Endothelial cell of umbilical vein (primary cell): Measurements from ENCODE around the gene ARHGEF39. TPM values are rescaled to one million over a fixed set of nuclear protein-coding genes. Genes with fewer than 3 reads are reported as not detected.

ENCODE experiments used
- BruUV-seq: library from RNA; stranded (reverse); fragments of 400-500 nt; replicated peaks from 2 replicates; lab custom pipeline; 2021; lab: Mats Ljungman, UMichigan
- CTCF ChIA-PET: fragments of 300-600, 350-600 bp; sonication (Branson Sonifier 250); formaldehyde crosslinking; loops from one replicate; lab custom pipeline; 2021; ENCODE audit warnings: antibody characterized with exemption, inconsistent platforms; lab: Charles Lee
- POLR2A ChIA-PET: fragments of 300-600, 350-600 bp; sonication (Branson Sonifier 250); formaldehyde crosslinking; loops from one replicate; lab custom pipeline; 2021; ENCODE audit warnings: antibody characterized with exemption, inconsistent platforms; lab: Charles Lee
- DNase-seq: peaks from one replicate; pipeline ENCODE4 v3.0.0-alpha.2; 2011; ENCODE audit warnings: low read depth, low spot score
- FAIRE-seq: peaks from 2 replicates; lab custom pipeline; 2011; peaks lifted over from hg19 to GRCh38; lab: Jason Lieb, UNC
- H2AFZ ChIP-seq: 2 replicates; pipeline ENCODE4 v1.6.0; 2012; ENCODE audit warnings: low read depth, low read length, control low read depth, inconsistent platforms
- H3K27ac ChIP-seq: 2 replicates; pipeline ENCODE4 v1.5.1; 2011; ENCODE audit warnings: low read depth, mild to moderate bottlenecking, control low read depth, low read length, moderate library complexity; ENCODE audit not compliant: insufficient read depth
- H3K27me3 ChIP-seq, 2 experiments: 2 replicates each; pipeline versions ENCODE4 v1.6.0 to v1.6.1; 2011; ENCODE audit warnings: low read length in 2 of 2, mixed read lengths in 1 of 2; ENCODE audit not compliant: control insufficient read depth in 2 of 2, insufficient read depth in 2 of 2
- H3K36me3 ChIP-seq, 2 experiments: 2 replicates in 1 of 2; 3 replicates in 1 of 2; pipeline ENCODE4 v1.5.1; 2011; ENCODE audit warnings: low read length in 2 of 2, mild to moderate bottlenecking in 1 of 2, moderate library complexity in 1 of 2; ENCODE audit not compliant: control insufficient read depth in 2 of 2, insufficient read depth in 2 of 2; ENCODE audit errors: extremely low read depth in 1 of 2
- H3K4me1 ChIP-seq: 3 replicates; pipeline ENCODE4 v1.5.1; 2011; ENCODE audit warnings: mild to moderate bottlenecking, low read length; ENCODE audit not compliant: control insufficient read depth, insufficient read depth; ENCODE audit errors: extremely low read depth
- H3K4me2 ChIP-seq: 2 replicates; pipeline ENCODE4 v1.6.1; 2011; ENCODE audit warnings: low read length, control low read depth, mixed read lengths; ENCODE audit not compliant: insufficient read depth
- H3K4me3 ChIP-seq, 3 experiments: fragments of 200-600 bp in 1 of 3; sonication (generic), shearing (Covaris generic) in 1 of 3; replicated peaks in 1 of 3; 2 replicates each; pipeline ENCODE4 v1.5.1; 2011 to 2016; ENCODE audit warnings: control low read depth in 3 of 3, low read length in 3 of 3, mild to moderate bottlenecking in 2 of 3, inconsistent platforms in 1 of 3, low read depth in 1 of 3, moderate library complexity in 1 of 3; ENCODE audit not compliant: insufficient read depth in 1 of 3
- H3K79me2 ChIP-seq: 2 replicates; pipeline ENCODE4 v1.6.0; 2012; ENCODE audit warnings: low read length, inconsistent platforms; ENCODE audit not compliant: control insufficient read depth, insufficient read depth
- H3K9ac ChIP-seq: replicated peaks from 2 replicates; pipeline ENCODE3; 2011; ENCODE audit warnings: low read length, control low read depth; ENCODE audit not compliant: insufficient read depth; ENCODE audit errors: extremely low read depth
- H3K9me1 ChIP-seq: replicated peaks from 3 replicates; pipeline ENCODE4 v1.6.0; 2011; ENCODE audit warnings: mild to moderate bottlenecking, low read length; ENCODE audit not compliant: control insufficient read depth, insufficient read depth; ENCODE audit errors: extremely low read depth
- H3K9me3 ChIP-seq: replicated peaks from 2 replicates; pipeline ENCODE4 v1.5.1; 2012; ENCODE audit warnings: low read length, inconsistent platforms; ENCODE audit not compliant: control insufficient read depth, insufficient read depth
- H4K20me1 ChIP-seq: replicated peaks from 2 replicates; pipeline ENCODE3; 2011; ENCODE audit warnings: mild to moderate bottlenecking, low read length; ENCODE audit not compliant: control insufficient read depth, insufficient read depth; ENCODE audit errors: extremely low read depth
- CTCF ChIP-seq, 2 donors: IDR thresholded peaks; 1 replicate in 1 of 2; 2 replicates in 1 of 2; pipeline ENCODE4 v1.5.1; 2011; ENCODE audit warnings: low read length in 2 of 2, mild to moderate bottlenecking in 2 of 2, moderate library complexity in 2 of 2, control low read depth in 1 of 2, inconsistent platforms in 1 of 2, low read depth in 1 of 2; ENCODE audit not compliant: insufficient read depth in 1 of 2; ENCODE audit errors: extremely low read depth in 1 of 2
- EZH2 ChIP-seq: IDR thresholded peaks from 2 replicates; pipeline ENCODE4 v1.6.1; 2012; ENCODE audit warnings: borderline replicate concordance, low read depth, mild to moderate bottlenecking, moderate library complexity, low read length, inconsistent platforms; ENCODE audit not compliant: severe bottlenecking
- FOS ChIP-seq: IDR thresholded peaks from 2 replicates; pipeline ENCODE4 v1.6.1; 2011; ENCODE audit warnings: mild to moderate bottlenecking, low read length, moderate library complexity, borderline replicate concordance; ENCODE audit not compliant: insufficient read depth
- GATA2 ChIP-seq: IDR thresholded peaks from 2 replicates; pipeline ENCODE4 v1.7.0; 2011; ENCODE audit warnings: low read depth, mild to moderate bottlenecking, moderate library complexity, mixed read lengths, low read length; ENCODE audit not compliant: insufficient read length, insufficient read depth
- JUN ChIP-seq: IDR thresholded peaks from 2 replicates; pipeline ENCODE4 v1.6.1; 2011; ENCODE audit warnings: borderline replicate concordance, low read depth; ENCODE audit not compliant: insufficient read length, insufficient read depth
- MYC ChIP-seq: IDR thresholded peaks from one replicate; pipeline ENCODE4 v1.6.1; 2011; ENCODE audit warnings: mild to moderate bottlenecking, low read depth, low read length
- POLR2A ChIP-seq: IDR thresholded peaks from 2 replicates; pipeline ENCODE4 v1.6.1; 2012; ENCODE audit warnings: low read depth, mild to moderate bottlenecking, control low read depth, low read length
- POLR2AphosphoS5 ChIP-seq: IDR thresholded peaks from 2 replicates; pipeline ENCODE4 v1.6.1; 2012; ENCODE audit warnings: low read depth, mild to moderate bottlenecking, control low read depth, low read length, moderate library complexity; ENCODE audit not compliant: insufficient read depth
- dilution Hi-C: fragments of 300-500 bp; cut with MboI; formaldehyde crosslinking; loops from one replicate; pipeline ENCODE4 v1.15.0; 2019; ENCODE audit warnings: low sequenced_read_pairs; ENCODE audit not compliant: extremely low pct_ligation_motif_present
- intact Hi-C: fragments of 100-400 bp; cut with micrococcal nuclease; formaldehyde crosslinking; loops from one replicate; pipeline ENCODE4 v1.10.0; 2022
- polyA plus RNA-seq, 4 experiments: library from polyadenylated mRNA; depleted of rRNA in 3 of 4; stranded (reverse) in 3 of 4; unstranded in 1 of 4; fragments of >200 nt; gene quantifications; 2 replicates each; pipeline versions ENCODE4 v1.2.1 to v1.2.3, GENCODE V29; 2011 to 2012; ENCODE audit warnings: missing spikeins in 1 of 4
- total RNA-seq: library from RNA; stranded (reverse); gene quantifications from 2 replicates; pipeline ENCODE4 v1.2.3, GENCODE V29; 2021
- TF ChIP-seq, protein P1 (sequence below): IDR thresholded peaks from 2 replicates; pipeline ENCODE4 v1.6.1; 2011; ENCODE audit not compliant: insufficient read depth, insufficient read length

ARHGEF39 gene
- total and polyA plus RNA-seq, 2 donors (not counting 3 experiments of a cell fraction or from before 2014, with no cell fraction given): 4.7 to 6.5 TPM

GRCh38 chr9:35714123-35714522 is 49.1 kb upstream of the ARHGEF39 start:
- TSS peak; percentile 4 for BruUV-seq
- H4K20me1 ChIP-seq: no peaks in the 10 kb centered on the region
- ChIA-PET CTCF (interaction anchor here (0.7 to 8.9 kb wide), 2 partner anchors 9 to 17 kb away, joined by 4 to 53 read pairs; no protein-coding TSS in a partner anchor), POLR2A (interaction anchor here (1.2 kb wide), 1 partner anchor 14 kb away, joined by 4 read pairs; no protein-coding TSS in a partner anchor)
- intact Hi-C loops (no loop called here), dilution Hi-C loops (no loop called here)
- H3K4me2 ChIP-seq: no peak overlapping the region
- no peaks in the 10 kb centered on the region for H3K79me2 ChIP-seq
- H3K27me3 ChIP-seq: no peaks in the 10 kb centered on the region
- H3K36me3 ChIP-seq: peaks cover 62 to 79% of the 10 kb centered on the region in 2 experiments
- H3K9me3 ChIP-seq: no peaks in the 10 kb centered on the region
- H2AFZ ChIP-seq: no peak overlapping the region
- H3K9ac ChIP-seq: no peak overlapping the region
- no peaks in the 10 kb centered on the region for H3K9me1 ChIP-seq
- DNase-seq (no peak), FAIRE-seq (no peak)
- H3K27ac ChIP-seq: no peak overlapping the region
- no peak for TF ChIP-seq MYC
- TF ChIP-seq GATA2: no peak
- TF ChIP-seq, protein P1, sequence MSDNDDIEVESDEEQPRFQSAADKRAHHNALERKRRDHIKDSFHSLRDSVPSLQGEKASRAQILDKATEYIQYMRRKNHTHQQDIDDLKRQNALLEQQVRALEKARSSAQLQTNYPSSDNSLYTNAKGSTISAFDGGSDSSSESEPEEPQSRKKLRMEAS: no peak
- no peak for TF ChIP-seq JUN
- TF ChIP-seq POLR2AphosphoS5: no peak
- TF ChIP-seq CTCF (IDR thresholded peaks at IDR 0.05; ENCODE audit: extremely low read depth in 1 of 2, insufficient read depth in 1 of 2, low read depth in 1 of 2, low read length in 2 of 2): no peak
- no peak for TF ChIP-seq FOS
- no peak for TF ChIP-seq POLR2A
- no peak for TF ChIP-seq EZH2
- no peak overlapping the region for H3K4me3 ChIP-seq
- no peaks in the 10 kb centered on the region for H3K4me1 ChIP-seq
